Measurements from ENCODE around the gene CTBS.

- TF ChIP-seq EZH2 (IDR thresholded peaks at IDR 0.05; ENCODE audit: low read length), result no peak
- no peak for TF ChIP-seq CTCF (optimal IDR thresholded peaks at IDR 0.05 in 1 of 3, IDR thresholded peaks at IDR 0.05 in 1 of 3, conservative IDR thresholded peaks at IDR 0.05 in 1 of 3; ENCODE audit: extremely low read depth in 1 of 3, insufficient read depth in 2 of 3, low read length in 3 of 3)
Measured at GRCh38 chr1:84550826-84551225, 23.4 kb downstream of the CTBS start.
